Endothelial cell of umbilical vein (primary cell): ENCODE data around the gene SUMO2. TPM values are rescaled to one million over a fixed set of nuclear protein-coding genes. Genes with fewer than 3 reads are reported as not detected.
A peak's percentile ranks its signal among the peaks of the same experiment; 100 is the strongest.
"Not testable (repeated sequence)": the region's sequence is repeated elsewhere in the genome, so short reads cannot be mapped to it uniquely, and the experiment has no call there.

Source experiments
- BruUV-seq: library from RNA; stranded (reverse); fragments of 400-500 nt; replicated peaks from 2 replicates; lab custom pipeline; 2021; lab: Mats Ljungman, UMichigan
- CTCF ChIA-PET: fragments of 300-600, 350-600 bp; sonication (Branson Sonifier 250); formaldehyde crosslinking; loops from one replicate; lab custom pipeline; 2021; ENCODE audit warnings: antibody characterized with exemption, inconsistent platforms; lab: Charles Lee
- POLR2A ChIA-PET: fragments of 300-600, 350-600 bp; sonication (Branson Sonifier 250); formaldehyde crosslinking; loops from one replicate; lab custom pipeline; 2021; ENCODE audit warnings: antibody characterized with exemption, inconsistent platforms; lab: Charles Lee
- DNase-seq: peaks from one replicate; pipeline ENCODE4 v3.0.0-alpha.2; 2011; ENCODE audit warnings: low read depth, low spot score
- FAIRE-seq: peaks from 2 replicates; lab custom pipeline; 2011; peaks lifted over from hg19 to GRCh38; lab: Jason Lieb, UNC
- H2AFZ ChIP-seq: 2 replicates; pipeline ENCODE4 v1.6.0; 2012; ENCODE audit warnings: low read depth, low read length, control low read depth, inconsistent platforms
- H3K27ac ChIP-seq: 2 replicates; pipeline ENCODE4 v1.5.1; 2011; ENCODE audit warnings: low read depth, mild to moderate bottlenecking, control low read depth, low read length, moderate library complexity; ENCODE audit not compliant: insufficient read depth
- H3K27me3 ChIP-seq, 2 experiments: 2 replicates each; pipeline versions ENCODE4 v1.6.0 to v1.6.1; 2011; ENCODE audit warnings: low read length in 2 of 2, mixed read lengths in 1 of 2; ENCODE audit not compliant: control insufficient read depth in 2 of 2, insufficient read depth in 2 of 2
- H3K36me3 ChIP-seq, 2 experiments: 2 replicates in 1 of 2; 3 replicates in 1 of 2; pipeline ENCODE4 v1.5.1; 2011; ENCODE audit warnings: low read length in 2 of 2, mild to moderate bottlenecking in 1 of 2, moderate library complexity in 1 of 2; ENCODE audit not compliant: control insufficient read depth in 2 of 2, insufficient read depth in 2 of 2; ENCODE audit errors: extremely low read depth in 1 of 2
- H3K4me1 ChIP-seq: 3 replicates; pipeline ENCODE4 v1.5.1; 2011; ENCODE audit warnings: mild to moderate bottlenecking, low read length; ENCODE audit not compliant: control insufficient read depth, insufficient read depth; ENCODE audit errors: extremely low read depth
- H3K4me2 ChIP-seq: 2 replicates; pipeline ENCODE4 v1.6.1; 2011; ENCODE audit warnings: low read length, control low read depth, mixed read lengths; ENCODE audit not compliant: insufficient read depth
- H3K4me3 ChIP-seq, 3 experiments: fragments of 200-600 bp in 1 of 3; sonication (generic), shearing (Covaris generic) in 1 of 3; replicated peaks in 1 of 3; 2 replicates each; pipeline ENCODE4 v1.5.1; 2011 to 2016; ENCODE audit warnings: control low read depth in 3 of 3, low read length in 3 of 3, mild to moderate bottlenecking in 2 of 3, inconsistent platforms in 1 of 3, low read depth in 1 of 3, moderate library complexity in 1 of 3; ENCODE audit not compliant: insufficient read depth in 1 of 3
- H3K79me2 ChIP-seq: 2 replicates; pipeline ENCODE4 v1.6.0; 2012; ENCODE audit warnings: low read length, inconsistent platforms; ENCODE audit not compliant: control insufficient read depth, insufficient read depth
- H3K9ac ChIP-seq: replicated peaks from 2 replicates; pipeline ENCODE3; 2011; ENCODE audit warnings: low read length, control low read depth; ENCODE audit not compliant: insufficient read depth; ENCODE audit errors: extremely low read depth
- H3K9me1 ChIP-seq: replicated peaks from 3 replicates; pipeline ENCODE4 v1.6.0; 2011; ENCODE audit warnings: mild to moderate bottlenecking, low read length; ENCODE audit not compliant: control insufficient read depth, insufficient read depth; ENCODE audit errors: extremely low read depth
- H3K9me3 ChIP-seq: replicated peaks from 2 replicates; pipeline ENCODE4 v1.5.1; 2012; ENCODE audit warnings: low read length, inconsistent platforms; ENCODE audit not compliant: control insufficient read depth, insufficient read depth
- H4K20me1 ChIP-seq: replicated peaks from 2 replicates; pipeline ENCODE3; 2011; ENCODE audit warnings: mild to moderate bottlenecking, low read length; ENCODE audit not compliant: control insufficient read depth, insufficient read depth; ENCODE audit errors: extremely low read depth
- EZH2 ChIP-seq: IDR thresholded peaks from 2 replicates; pipeline ENCODE4 v1.6.1; 2012; ENCODE audit warnings: borderline replicate concordance, low read depth, mild to moderate bottlenecking, moderate library complexity, low read length, inconsistent platforms; ENCODE audit not compliant: severe bottlenecking
- FOS ChIP-seq: IDR thresholded peaks from 2 replicates; pipeline ENCODE4 v1.6.1; 2011; ENCODE audit warnings: mild to moderate bottlenecking, low read length, moderate library complexity, borderline replicate concordance; ENCODE audit not compliant: insufficient read depth
- GATA2 ChIP-seq: IDR thresholded peaks from 2 replicates; pipeline ENCODE4 v1.7.0; 2011; ENCODE audit warnings: low read depth, mild to moderate bottlenecking, moderate library complexity, mixed read lengths, low read length; ENCODE audit not compliant: insufficient read length, insufficient read depth
- JUN ChIP-seq: IDR thresholded peaks from 2 replicates; pipeline ENCODE4 v1.6.1; 2011; ENCODE audit warnings: borderline replicate concordance, low read depth; ENCODE audit not compliant: insufficient read length, insufficient read depth
- MAX ChIP-seq: IDR thresholded peaks from 2 replicates; pipeline ENCODE4 v1.6.1; 2011; ENCODE audit not compliant: insufficient read depth, insufficient read length
- MYC ChIP-seq: IDR thresholded peaks from one replicate; pipeline ENCODE4 v1.6.1; 2011; ENCODE audit warnings: mild to moderate bottlenecking, low read depth, low read length
- POLR2A ChIP-seq: IDR thresholded peaks from 2 replicates; pipeline ENCODE4 v1.6.1; 2012; ENCODE audit warnings: low read depth, mild to moderate bottlenecking, control low read depth, low read length
- POLR2AphosphoS5 ChIP-seq: IDR thresholded peaks from 2 replicates; pipeline ENCODE4 v1.6.1; 2012; ENCODE audit warnings: low read depth, mild to moderate bottlenecking, control low read depth, low read length, moderate library complexity; ENCODE audit not compliant: insufficient read depth
- dilution Hi-C: fragments of 300-500 bp; cut with MboI; formaldehyde crosslinking; loops from one replicate; pipeline ENCODE4 v1.15.0; 2019; ENCODE audit warnings: low sequenced_read_pairs; ENCODE audit not compliant: extremely low pct_ligation_motif_present
- intact Hi-C: fragments of 100-400 bp; cut with micrococcal nuclease; formaldehyde crosslinking; loops from one replicate; pipeline ENCODE4 v1.10.0; 2022
- polyA plus RNA-seq, 4 experiments: library from polyadenylated mRNA; depleted of rRNA in 3 of 4; stranded (reverse) in 3 of 4; unstranded in 1 of 4; fragments of >200 nt; gene quantifications; 2 replicates each; pipeline versions ENCODE4 v1.2.1 to v1.2.3, GENCODE V29; 2011 to 2012; ENCODE audit warnings: missing spikeins in 1 of 4
- total RNA-seq: library from RNA; stranded (reverse); gene quantifications from 2 replicates; pipeline ENCODE4 v1.2.3, GENCODE V29; 2021
- TF ChIP-seq, protein P1 (sequence below), 2 donors: IDR thresholded peaks; 1 replicate in 1 of 2; 2 replicates in 1 of 2; pipeline ENCODE4 v1.5.1; 2011; ENCODE audit warnings: low read length in 2 of 2, mild to moderate bottlenecking in 2 of 2, moderate library complexity in 2 of 2, control low read depth in 1 of 2, inconsistent platforms in 1 of 2, low read depth in 1 of 2; ENCODE audit not compliant: insufficient read depth in 1 of 2; ENCODE audit errors: extremely low read depth in 1 of 2

Gene SUMO2
- total and polyA plus RNA-seq, 2 donors (not counting 3 experiments of a cell fraction or from before 2014, with no cell fraction given), result 75.6 to 437 TPM

DNA sequence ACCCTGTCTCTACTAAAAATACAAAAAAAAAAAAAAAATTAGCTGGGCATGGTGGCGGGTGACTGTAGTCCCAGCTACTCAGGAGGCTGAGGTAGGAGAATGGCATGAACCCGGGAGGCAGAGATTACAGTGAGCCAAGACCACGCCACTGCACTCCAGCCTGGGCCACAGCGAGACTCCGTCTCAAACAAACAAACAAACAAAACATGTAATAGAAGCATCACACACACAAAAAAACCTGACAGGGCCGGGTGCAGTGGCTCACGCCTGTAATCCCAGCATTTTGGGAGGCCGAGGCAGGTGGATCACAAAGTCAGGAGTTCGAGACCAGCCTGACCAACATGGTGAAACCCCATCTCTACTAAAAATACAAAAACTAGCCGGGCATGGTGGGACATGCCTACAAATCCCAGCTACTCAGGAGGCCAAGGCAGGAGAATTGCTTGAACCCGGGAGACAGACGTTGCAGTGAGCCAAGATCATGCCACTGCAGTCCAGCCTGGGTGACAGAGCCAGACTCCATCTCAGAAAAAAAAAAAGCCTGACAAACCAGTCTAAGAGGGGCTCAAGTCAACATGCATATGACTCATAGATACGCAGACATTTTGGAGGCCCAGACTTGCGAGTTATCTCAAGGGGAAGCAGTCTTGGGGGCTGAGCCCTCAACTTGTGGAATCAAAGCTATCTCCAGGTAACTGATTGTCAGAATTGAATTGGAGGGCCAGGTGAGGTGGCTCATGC lies 49.0 kb downstream of the SUMO2 start:
- H3K27me3 ChIP-seq, H2AFZ ChIP-seq, H3K4me3 ChIP-seq, dilution Hi-C loops, H3K9ac ChIP-seq, H3K9me3 ChIP-seq, H3K79me2 ChIP-seq, intact Hi-C loops, H3K27ac ChIP-seq, H3K4me2 ChIP-seq, H4K20me1 ChIP-seq, DNase-seq, BruUV-seq, H3K9me1 ChIP-seq: not testable (repeated sequence)
- Histone ChIP-seq H3K36me3 (peaks cover 7 to 15% of the 10 kb centered on the region in 2 experiments), H3K4me1 (peaks cover 11% of the 10 kb centered on the region)
- peak; percentile 35 for FAIRE-seq
- ChIA-PET CTCF (interaction anchor here (1.4 to 8.8 kb wide), 3 partner anchors 10 to 20 kb away, joined by 3 to 138 read pairs (median 8); no protein-coding TSS in a partner anchor), POLR2A (interaction anchor here (0.5 kb wide), 1 partner anchor 11 kb away, joined by 6 read pairs; no protein-coding TSS in a partner anchor)

DNA sequence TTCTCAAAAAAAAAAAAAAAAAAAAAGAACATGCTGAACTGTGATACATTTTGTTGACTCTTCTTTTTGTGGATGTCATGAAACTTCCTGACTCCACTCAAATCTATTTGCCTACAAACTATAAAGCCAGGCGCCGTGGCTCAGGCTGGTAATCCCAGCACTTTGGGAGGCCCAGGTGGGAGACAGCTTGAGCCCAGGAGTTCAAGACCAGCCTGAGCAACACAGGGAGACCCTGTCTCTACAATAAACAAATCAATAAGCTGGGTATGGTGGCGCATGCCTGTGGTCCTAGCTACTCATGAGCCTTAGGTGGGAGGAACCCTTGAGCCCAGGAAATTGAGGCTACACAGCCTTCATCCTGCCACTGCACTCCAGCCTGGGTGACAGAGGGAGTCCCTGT lies 49.8 kb downstream of the SUMO2 start:
- no peak overlapping the region for H3K27ac ChIP-seq
- no peak overlapping the region for H2AFZ ChIP-seq
- dilution Hi-C loops, result no loop called here
- no peaks in the 10 kb centered on the region for H3K27me3 ChIP-seq
- H3K4me2 ChIP-seq, result no peak overlapping the region
- no peak overlapping the region for H3K4me3 ChIP-seq
- peaks cover 11% of the 10 kb centered on the region for H3K4me1 ChIP-seq
- H3K79me2 ChIP-seq, result peaks cover 2% of the 10 kb centered on the region
- H3K9me1 ChIP-seq, result no peaks in the 10 kb centered on the region
- DNase-seq (no peak), FAIRE-seq (no peak)
- no peaks in the 10 kb centered on the region for H4K20me1 ChIP-seq
- H3K36me3 ChIP-seq, result peaks cover 5 to 15% of the 10 kb centered on the region in 2 experiments
- BruUV-seq, result no TSS peak
- CTCF ChIA-PET, result interaction anchor here (1.4 to 8.8 kb wide), 3 partner anchors 9 to 171 kb away, joined by 8 to 138 read pairs (median 10); no protein-coding TSS in a partner anchor
- intact Hi-C loops, result no loop called here
- H3K9me3 ChIP-seq, result no peaks in the 10 kb centered on the region
- POLR2A ChIA-PET, result interaction anchor here (0.5 to 0.7 kb wide), 2 partner anchors 12 to 179 kb away, joined by 5 to 6 read pairs; no protein-coding TSS in a partner anchor
- no peak overlapping the region for H3K9ac ChIP-seq
- TF ChIP-seq EZH2, result no peak
- TF ChIP-seq, protein P1, sequence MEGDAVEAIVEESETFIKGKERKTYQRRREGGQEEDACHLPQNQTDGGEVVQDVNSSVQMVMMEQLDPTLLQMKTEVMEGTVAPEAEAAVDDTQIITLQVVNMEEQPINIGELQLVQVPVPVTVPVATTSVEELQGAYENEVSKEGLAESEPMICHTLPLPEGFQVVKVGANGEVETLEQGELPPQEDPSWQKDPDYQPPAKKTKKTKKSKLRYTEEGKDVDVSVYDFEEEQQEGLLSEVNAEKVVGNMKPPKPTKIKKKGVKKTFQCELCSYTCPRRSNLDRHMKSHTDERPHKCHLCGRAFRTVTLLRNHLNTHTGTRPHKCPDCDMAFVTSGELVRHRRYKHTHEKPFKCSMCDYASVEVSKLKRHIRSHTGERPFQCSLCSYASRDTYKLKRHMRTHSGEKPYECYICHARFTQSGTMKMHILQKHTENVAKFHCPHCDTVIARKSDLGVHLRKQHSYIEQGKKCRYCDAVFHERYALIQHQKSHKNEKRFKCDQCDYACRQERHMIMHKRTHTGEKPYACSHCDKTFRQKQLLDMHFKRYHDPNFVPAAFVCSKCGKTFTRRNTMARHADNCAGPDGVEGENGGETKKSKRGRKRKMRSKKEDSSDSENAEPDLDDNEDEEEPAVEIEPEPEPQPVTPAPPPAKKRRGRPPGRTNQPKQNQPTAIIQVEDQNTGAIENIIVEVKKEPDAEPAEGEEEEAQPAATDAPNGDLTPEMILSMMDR (IDR thresholded peaks at IDR 0.05; ENCODE audit: extremely low read depth in 1 of 2, insufficient read depth in 1 of 2, low read depth in 1 of 2, low read length in 2 of 2), result no peak
- no peak for TF ChIP-seq MAX
- no peak for TF ChIP-seq FOS
- no peak for TF ChIP-seq MYC
- no peak for TF ChIP-seq GATA2
- TF ChIP-seq POLR2A, result no peak
- TF ChIP-seq JUN, result no peak
- no peak for TF ChIP-seq POLR2AphosphoS5
